Neuronal stem cell (in vitro differentiated cells): ENCODE results near the gene SYT5.

Experiments used
- DNase-seq: peaks from one replicate; pipeline ENCODE4 v3.0.0-alpha.2; 2013; ENCODE audit warnings: low spot score
- H2AFZ ChIP-seq: one replicate; pipeline ENCODE4 v1.6.1; 2013; ENCODE audit warnings: mild to moderate bottlenecking, low read length, inconsistent platforms
- H2AK5ac ChIP-seq: 2 replicates; pipeline ENCODE4 v1.6.1; 2013; ENCODE audit warnings: low read depth, mild to moderate bottlenecking, inconsistent platforms, low read length, moderate library complexity, mixed read lengths
- H2BK120ac ChIP-seq: 2 replicates; pipeline ENCODE4 v1.6.1; 2013; ENCODE audit warnings: low read depth, mild to moderate bottlenecking, inconsistent platforms, low read length, moderate library complexity, mixed read lengths
- H2BK12ac ChIP-seq: one replicate; pipeline ENCODE4 v1.6.1; 2013; ENCODE audit warnings: low read length, inconsistent platforms
- H2BK15ac ChIP-seq: 2 replicates; pipeline ENCODE4 v1.6.1; 2013; ENCODE audit warnings: mild to moderate bottlenecking, low read length, inconsistent platforms, mixed read lengths
- H2BK5ac ChIP-seq: one replicate; pipeline ENCODE4 v1.6.1; 2013; ENCODE audit warnings: inconsistent platforms, mild to moderate bottlenecking, low read length, moderate library complexity
- H3K14ac ChIP-seq: one replicate; pipeline ENCODE4 v1.6.1; 2013; ENCODE audit warnings: low read length, inconsistent platforms
- H3K18ac ChIP-seq: 2 replicates; pipeline ENCODE4 v1.6.1; 2013; ENCODE audit warnings: low read length, inconsistent platforms
- H3K23ac ChIP-seq: 2 replicates; pipeline ENCODE4 v1.6.1; 2013; ENCODE audit warnings: low read depth, mild to moderate bottlenecking, mixed read lengths, low read length, inconsistent platforms; ENCODE audit not compliant: poor library complexity
- H3K27ac ChIP-seq: replicated peaks from 3 replicates; pipeline ENCODE4 v1.5.1; 2013; ENCODE audit warnings: low read length, inconsistent platforms
- H3K27me3 ChIP-seq, 3 experiments: 2 replicates each; pipeline ENCODE4 v1.6.1; 2013; ENCODE audit warnings: low read length in 3 of 3, mild to moderate bottlenecking in 2 of 3, inconsistent platforms in 1 of 3, low read depth in 1 of 3, mixed read lengths in 1 of 3, moderate library complexity in 1 of 3; ENCODE audit not compliant: control insufficient read depth in 3 of 3, insufficient read depth in 3 of 3
- H3K36me3 ChIP-seq, 2 donors: replicated peaks in 1 of 2; 2 replicates each; pipeline ENCODE4 v1.6.1; 2013; ENCODE audit warnings: low read length in 2 of 2; ENCODE audit not compliant: control insufficient read depth in 2 of 2, insufficient read depth in 2 of 2
- H3K4ac ChIP-seq: 2 replicates; pipeline ENCODE4 v1.6.1; 2013; ENCODE audit warnings: inconsistent platforms, mild to moderate bottlenecking, low read length, moderate library complexity
- H3K4me1 ChIP-seq, 2 donors: 1 replicate in 1 of 2; 2 replicates in 1 of 2; pipeline ENCODE4 v1.6.1; 2013; ENCODE audit warnings: low read length in 2 of 2, low read depth in 1 of 2; ENCODE audit not compliant: control insufficient read depth in 2 of 2, insufficient read depth in 1 of 2
- H3K4me2 ChIP-seq: one replicate; pipeline ENCODE4 v1.6.1; 2013; ENCODE audit warnings: mild to moderate bottlenecking, low read length, inconsistent platforms; ENCODE audit not compliant: insufficient read depth, poor library complexity, severe bottlenecking
- H3K4me3 ChIP-seq, 2 donors: 2 replicates each; pipeline ENCODE4 v1.5.1; 2013; ENCODE audit warnings: low read length in 2 of 2, mild to moderate bottlenecking in 2 of 2, inconsistent platforms in 1 of 2, moderate library complexity in 1 of 2
- H3K79me1 ChIP-seq: one replicate; pipeline ENCODE4 v1.6.1; 2013; ENCODE audit warnings: low read depth, mild to moderate bottlenecking, inconsistent platforms, low read length, moderate library complexity
- H3K9ac ChIP-seq: one replicate; pipeline ENCODE4 v1.6.1; 2013; ENCODE audit warnings: mild to moderate bottlenecking, low read depth, low read length, inconsistent platforms; ENCODE audit not compliant: poor library complexity
- H3K9me3 ChIP-seq, 2 donors: replicated peaks in 1 of 2; 2 replicates each; pipeline versions ENCODE3 to v1.6.1; 2013; ENCODE audit warnings: low read length in 2 of 2, mild to moderate bottlenecking in 2 of 2, inconsistent platforms in 1 of 2, low read depth in 1 of 2, mixed read lengths in 1 of 2, moderate library complexity in 1 of 2; ENCODE audit not compliant: control insufficient read depth in 2 of 2, insufficient read depth in 1 of 2
- H4K8ac ChIP-seq: one replicate; pipeline ENCODE4 v1.6.1; 2013; ENCODE audit warnings: low read depth, mild to moderate bottlenecking, inconsistent platforms, low read length, moderate library complexity
- H4K91ac ChIP-seq: one replicate; pipeline ENCODE4 v1.6.1; 2013; ENCODE audit warnings: low read length, low read depth, mild to moderate bottlenecking, inconsistent platforms; ENCODE audit not compliant: poor library complexity
- WGBS, 2 donors: extraction: QIAGEN DNeasy Blood & Tissue Kit; methylation state at CpG; one replicate each; pipeline ENCODE4 v1.1.7; 2013; ENCODE audit warnings: missing lambda C conversion rate in 2 of 2, mixed read lengths in 1 of 2; ENCODE audit not compliant: insufficient read length in 2 of 2, insufficient replicate concordance in 1 of 2; ENCODE audit errors: extremely low coverage in 2 of 2; 5-methylcytosine and 5-hydroxymethylcytosine counted together

The SYT5 gene

DNA sequence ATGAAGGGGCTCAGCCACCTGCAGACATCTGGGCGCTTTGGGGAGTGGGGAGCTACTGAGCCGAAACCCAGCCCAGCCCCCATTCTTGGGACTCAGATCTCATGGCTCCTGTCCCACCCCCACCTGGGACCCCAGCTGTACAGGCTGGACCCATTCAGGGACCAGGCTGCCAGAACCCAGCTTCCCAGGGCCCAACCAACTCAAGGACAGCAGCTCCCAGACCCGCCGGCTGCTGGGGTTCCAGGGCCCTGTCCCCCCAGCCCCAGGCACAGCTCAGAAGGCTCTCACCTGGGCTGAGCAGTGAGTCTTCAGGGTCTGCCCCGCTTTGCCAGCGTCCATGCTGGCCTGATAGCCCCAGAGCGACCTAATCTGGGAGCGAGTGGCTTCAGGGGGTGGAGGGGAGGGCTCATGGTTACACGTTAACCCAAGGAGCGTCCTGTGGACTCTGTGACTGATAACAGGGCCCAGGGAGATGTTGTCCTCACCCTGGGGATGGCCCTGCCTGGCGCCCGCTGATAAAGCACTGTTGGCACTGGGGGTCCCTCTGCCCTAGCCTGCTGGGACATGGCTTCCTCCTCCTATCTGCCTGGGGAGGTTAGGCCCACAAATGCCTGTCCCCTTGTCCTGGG is 48.4 kb upstream of the SYT5 start, which contains the start of gene TMEM86B:
Gene TMEM86B (minus strand): TSS at position 361 of the 629 bp plus-strand sequence. CDS start 22 bp downstream, at position 339.
- Histone ChIP-seq H4K91ac (no peak within 1 kb of the TSS), H3K4me2 (no peak within 1 kb of the TSS), H2BK12ac (no peak within 1 kb of the TSS), H3K9me3 (no peaks in the 10 kb centered on the region), H3K4me3 (no peak within 1 kb of the TSS), H3K4ac (no peak within 1 kb of the TSS), H2AK5ac (no peak within 1 kb of the TSS), H4K8ac (no peak within 1 kb of the TSS), H3K18ac (peak within 1 kb of the TSS; percentile 6), H3K14ac (no peak within 1 kb of the TSS), H3K9ac (no peak within 1 kb of the TSS), H3K23ac (peak within 1 kb of the TSS; percentile 85), H2BK5ac (peak within 1 kb of the TSS; percentile 24), H3K27ac (no peak within 1 kb of the TSS), H3K36me3 (peaks cover 34 to 80% of the 10 kb centered on the region in 2 donors), H3K4me1 (peaks cover 0 to 2% of the 10 kb centered on the region in 2 donors), H2BK120ac (no peak within 1 kb of the TSS), H3K27me3 (no peaks in the 10 kb centered on the region), H3K79me1 (peaks cover 7% of the 10 kb centered on the region), H2AFZ (no peak within 1 kb of the TSS), H2BK15ac (no peak within 1 kb of the TSS)
- DNase-seq: no peak
- no CpG with 5 or more reads among the region's 12 CpGs for WGBS, 2 donors

DNA sequence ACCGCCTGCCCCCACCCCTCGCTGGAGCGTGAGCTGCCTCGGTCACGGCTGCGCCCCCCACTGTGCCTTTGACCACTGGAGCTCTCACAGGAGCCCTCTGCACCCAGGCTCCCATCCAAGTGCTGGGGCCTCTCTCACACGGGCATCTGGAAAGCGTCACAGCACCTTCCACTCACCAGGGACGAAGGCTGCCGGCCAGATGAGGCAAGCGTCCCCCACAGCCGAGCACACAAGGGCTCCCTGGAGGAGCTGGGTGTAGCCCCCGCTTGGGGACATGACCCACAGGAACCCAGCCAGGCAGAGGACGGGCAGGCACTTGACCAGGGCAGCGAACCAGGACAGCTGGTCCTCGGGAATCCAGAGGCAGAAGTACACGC is 47.9 kb upstream of the SYT5 start:
- Histone ChIP-seq H2BK15ac (no peak overlapping the region), H2BK5ac (peak overlapping the region; percentile 24), H3K4me1 (peaks cover 0 to 2% of the 10 kb centered on the region in 2 donors), H3K4me3 (no peak overlapping the region), H2AFZ (no peak overlapping the region), H3K18ac (no peak overlapping the region), H3K9me3 (no peaks in the 10 kb centered on the region), H2AK5ac (no peak overlapping the region), H3K9ac (no peak overlapping the region), H3K36me3 (peaks cover 32 to 75% of the 10 kb centered on the region in 2 donors), H3K23ac (peak overlapping the region; percentile 55), H3K79me1 (peaks cover 7% of the 10 kb centered on the region), H3K27ac (no peak overlapping the region), H3K14ac (no peak overlapping the region), H4K8ac (no peak overlapping the region), H2BK12ac (no peak overlapping the region), H3K4me2 (no peak overlapping the region), H2BK120ac (no peak overlapping the region), H4K91ac (no peak overlapping the region), H3K4ac (no peak overlapping the region), H3K27me3 (no peaks in the 10 kb centered on the region)
- no CpG with 5 or more reads among the region's 17 CpGs for WGBS, 2 donors
- no peak for DNase-seq

DNA sequence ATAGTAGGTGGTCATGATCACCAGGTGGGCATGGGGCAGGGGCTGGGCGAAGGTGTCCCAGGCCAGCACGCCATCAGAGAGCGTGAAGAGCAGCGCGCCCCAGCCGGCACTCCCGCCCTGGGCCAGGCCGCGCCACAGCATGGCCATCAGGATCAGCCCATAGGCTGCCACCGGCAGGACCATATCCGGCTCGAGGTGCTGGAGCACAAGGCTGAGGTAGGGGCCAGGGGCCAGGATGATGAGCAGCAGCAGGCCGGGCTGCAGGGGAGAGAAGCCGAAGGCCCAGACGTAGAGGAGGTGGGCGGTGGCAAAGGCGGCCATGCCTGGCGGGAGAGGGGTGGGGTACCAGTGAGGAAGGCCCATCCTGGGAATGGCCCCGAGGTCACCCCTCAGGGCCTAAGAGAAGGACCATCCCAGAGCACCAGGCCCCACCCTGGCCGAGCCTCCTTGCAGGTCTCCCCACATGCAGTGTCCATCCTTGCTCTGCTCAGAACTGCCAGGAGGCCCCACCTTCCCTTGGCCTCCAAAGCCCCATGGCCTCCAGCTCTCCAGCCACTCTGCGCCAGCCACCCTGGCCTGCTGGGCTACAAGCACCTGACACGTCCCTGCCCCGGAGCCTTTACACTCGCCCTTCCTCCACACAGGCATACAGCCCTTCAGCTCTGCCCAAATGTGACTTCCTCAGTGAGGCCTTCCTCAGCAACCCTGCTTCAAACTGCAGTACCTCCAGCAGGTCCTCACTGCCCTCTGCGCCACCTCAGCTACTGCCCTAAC is 47.3 kb upstream of the SYT5 start:
- Histone ChIP-seq H3K4ac (no peak overlapping the region), H3K79me1 (peaks cover 7% of the 10 kb centered on the region), H3K9ac (peak overlapping the region; percentile 21), H2BK12ac (no peak overlapping the region), H4K8ac (peak overlapping the region; percentile 43), H2BK5ac (no peak overlapping the region), H3K18ac (no peak overlapping the region), H3K4me3 (no peak overlapping the region), H3K4me1 (peaks cover 0 to 2% of the 10 kb centered on the region in 2 donors), H2BK15ac (no peak overlapping the region), H3K9me3 (no peaks in the 10 kb centered on the region), H3K36me3 (peaks cover 28 to 69% of the 10 kb centered on the region in 2 donors), H3K4me2 (no peak overlapping the region), H4K91ac (no peak overlapping the region), H3K27ac (no peak overlapping the region), H3K14ac (no peak overlapping the region), H2BK120ac (no peak overlapping the region), H3K27me3 (no peaks in the 10 kb centered on the region), H3K23ac (peak overlapping the region; percentile 55), H2AK5ac (no peak overlapping the region), H2AFZ (no peak overlapping the region)
- no CpG with 5 or more reads among the region's 25 CpGs for WGBS, 2 donors
- no peak for DNase-seq

DNA sequence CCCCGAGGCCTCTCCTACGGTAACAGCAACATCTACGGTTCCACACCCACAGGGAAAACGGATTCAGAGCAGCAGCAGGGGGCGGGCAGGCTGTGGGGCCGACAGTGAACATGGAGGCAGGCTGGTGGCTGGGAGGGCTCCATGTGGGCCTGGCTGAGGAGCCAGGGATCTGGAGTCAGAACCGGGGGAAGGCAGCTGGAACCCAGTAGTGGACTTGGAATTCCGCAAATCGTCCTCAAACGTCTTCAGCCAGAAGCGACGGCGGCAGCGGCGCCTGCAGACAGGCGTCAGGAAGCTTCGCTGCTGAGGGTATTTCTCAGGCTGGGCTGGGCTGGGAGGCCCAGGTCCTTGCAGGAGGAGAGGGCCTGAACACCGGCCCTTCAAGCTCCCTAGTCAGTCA is 46.7 kb upstream of the SYT5 start:
- H3K14ac ChIP-seq: no peak overlapping the region
- no peak overlapping the region for H3K4ac ChIP-seq
- H4K8ac ChIP-seq: no peak overlapping the region
- peak overlapping the region; percentile 20 for H3K23ac ChIP-seq
- WGBS, 2 donors: no CpG with 5 or more reads among the region's 18 CpGs
- H3K9me3 ChIP-seq: no peaks in the 10 kb centered on the region
- H2BK15ac ChIP-seq: no peak overlapping the region
- no peak overlapping the region for H4K91ac ChIP-seq
- no peak overlapping the region for H3K18ac ChIP-seq
- peaks cover 0 to 2% of the 10 kb centered on the region in 2 donors for H3K4me1 ChIP-seq
- H2BK12ac ChIP-seq: no peak overlapping the region
- H2BK120ac ChIP-seq: no peak overlapping the region
- no peak overlapping the region for H3K4me2 ChIP-seq
- DNase-seq: no peak
- no peak overlapping the region for H3K4me3 ChIP-seq
- H3K9ac ChIP-seq: peak overlapping the region; percentile 70
- peaks cover 23 to 63% of the 10 kb centered on the region in 2 donors for H3K36me3 ChIP-seq
- no peaks in the 10 kb centered on the region for H3K27me3 ChIP-seq
- H3K27ac ChIP-seq: no peak overlapping the region
- H3K79me1 ChIP-seq: peaks cover 4% of the 10 kb centered on the region
- H2BK5ac ChIP-seq: no peak overlapping the region
- no peak overlapping the region for H2AK5ac ChIP-seq
- no peak overlapping the region for H2AFZ ChIP-seq
